ENCODE results near the gene EFR3B.
"Not testable (repeated sequence)": the region's sequence is repeated elsewhere in the genome, so short reads cannot be mapped to it uniquely, and the experiment has no call there.

EFR3B gene

DNA sequence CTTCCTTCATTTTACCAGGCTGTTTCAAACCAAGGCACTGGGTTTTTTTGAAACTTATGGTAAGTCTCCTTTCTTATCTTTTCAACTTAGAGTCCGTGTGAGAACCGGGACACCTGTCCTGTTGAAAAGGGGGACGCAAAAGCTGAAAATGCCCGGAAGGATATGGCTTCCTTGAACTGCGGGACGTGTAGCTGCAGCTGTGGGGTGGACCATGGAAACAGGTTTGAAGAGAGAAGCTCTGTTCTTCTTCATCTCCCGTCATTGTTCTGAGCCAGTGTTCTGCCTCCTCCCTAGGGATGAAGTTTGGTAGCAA is 40.6 kb upstream of the EFR3B start:
- in situ Hi-C loops (cut with HindIII; ENCODE audit: low sequenced_read_pairs): no loop called here

DNA sequence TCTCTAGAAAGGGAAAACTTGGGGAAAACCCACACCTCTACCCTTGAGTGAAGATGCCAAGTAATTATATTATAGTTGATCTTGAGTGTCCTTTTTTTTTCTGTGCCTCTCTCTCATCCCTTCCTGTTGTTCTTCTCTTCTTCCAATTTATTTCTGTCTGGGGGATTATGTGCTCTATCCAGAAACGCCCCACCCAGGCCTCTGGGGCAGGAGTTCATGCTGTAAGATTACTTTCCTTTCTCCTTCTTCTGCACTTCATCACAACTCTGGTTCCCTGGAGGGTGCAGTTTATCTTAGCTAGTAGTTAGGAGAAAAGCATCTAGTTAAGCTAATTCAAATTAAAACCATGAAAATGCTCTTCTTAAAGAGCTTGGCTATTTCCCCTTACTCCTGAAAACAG is 39.8 kb upstream of the EFR3B start:
- DNase-seq (ENCODE audit: low read depth): no peak
- H3K4me3 ChIP-seq (ENCODE audit: low read depth, low read length): no peak overlapping the region
- in situ Hi-C loops (cut with HindIII; ENCODE audit: low sequenced_read_pairs): no loop called here
- TF ChIP-seq, protein P1, sequence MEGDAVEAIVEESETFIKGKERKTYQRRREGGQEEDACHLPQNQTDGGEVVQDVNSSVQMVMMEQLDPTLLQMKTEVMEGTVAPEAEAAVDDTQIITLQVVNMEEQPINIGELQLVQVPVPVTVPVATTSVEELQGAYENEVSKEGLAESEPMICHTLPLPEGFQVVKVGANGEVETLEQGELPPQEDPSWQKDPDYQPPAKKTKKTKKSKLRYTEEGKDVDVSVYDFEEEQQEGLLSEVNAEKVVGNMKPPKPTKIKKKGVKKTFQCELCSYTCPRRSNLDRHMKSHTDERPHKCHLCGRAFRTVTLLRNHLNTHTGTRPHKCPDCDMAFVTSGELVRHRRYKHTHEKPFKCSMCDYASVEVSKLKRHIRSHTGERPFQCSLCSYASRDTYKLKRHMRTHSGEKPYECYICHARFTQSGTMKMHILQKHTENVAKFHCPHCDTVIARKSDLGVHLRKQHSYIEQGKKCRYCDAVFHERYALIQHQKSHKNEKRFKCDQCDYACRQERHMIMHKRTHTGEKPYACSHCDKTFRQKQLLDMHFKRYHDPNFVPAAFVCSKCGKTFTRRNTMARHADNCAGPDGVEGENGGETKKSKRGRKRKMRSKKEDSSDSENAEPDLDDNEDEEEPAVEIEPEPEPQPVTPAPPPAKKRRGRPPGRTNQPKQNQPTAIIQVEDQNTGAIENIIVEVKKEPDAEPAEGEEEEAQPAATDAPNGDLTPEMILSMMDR (IDR thresholded peaks at IDR 0.05; ENCODE audit: low read depth, low read length, missing control alignments): no peak

More for the DNA sequence above, 40.6 kb upstream of the EFR3B start:
- TF ChIP-seq, protein P1 (IDR thresholded peaks at IDR 0.05; ENCODE audit: low read depth, low read length, missing control alignments): no peak
- H3K4me3 ChIP-seq (ENCODE audit: low read depth, low read length): no peak overlapping the region
- DNase-seq (ENCODE audit: low read depth): no peak

DNA sequence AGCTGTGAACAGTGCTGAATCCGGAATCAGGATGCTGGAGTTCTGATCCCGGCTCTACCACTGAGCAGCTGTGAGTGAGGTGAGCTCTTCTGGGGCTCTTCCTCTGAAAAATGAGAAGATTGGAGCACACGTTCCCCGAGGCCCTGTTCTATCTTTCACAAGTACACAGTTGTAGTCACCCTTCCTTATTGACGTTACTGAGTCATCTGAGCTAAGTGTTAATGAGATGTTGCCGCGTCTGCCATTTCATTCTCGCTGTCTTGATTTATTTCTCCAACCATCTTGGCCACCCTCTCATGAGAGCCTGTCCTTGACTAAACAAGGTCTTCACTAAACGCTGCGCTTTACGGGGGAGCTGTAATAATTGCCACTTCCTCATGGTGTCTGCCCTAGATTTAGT is 31.9 kb upstream of the EFR3B start:
- no peak overlapping the region for H3K4me3 ChIP-seq (ENCODE audit: low read depth, low read length)
- DNase-seq (ENCODE audit: low read depth): no peak
- in situ Hi-C loops (cut with HindIII; ENCODE audit: low sequenced_read_pairs): no loop called here
- TF ChIP-seq, protein P1 (IDR thresholded peaks at IDR 0.05; ENCODE audit: low read depth, low read length, missing control alignments): no peak

DNA sequence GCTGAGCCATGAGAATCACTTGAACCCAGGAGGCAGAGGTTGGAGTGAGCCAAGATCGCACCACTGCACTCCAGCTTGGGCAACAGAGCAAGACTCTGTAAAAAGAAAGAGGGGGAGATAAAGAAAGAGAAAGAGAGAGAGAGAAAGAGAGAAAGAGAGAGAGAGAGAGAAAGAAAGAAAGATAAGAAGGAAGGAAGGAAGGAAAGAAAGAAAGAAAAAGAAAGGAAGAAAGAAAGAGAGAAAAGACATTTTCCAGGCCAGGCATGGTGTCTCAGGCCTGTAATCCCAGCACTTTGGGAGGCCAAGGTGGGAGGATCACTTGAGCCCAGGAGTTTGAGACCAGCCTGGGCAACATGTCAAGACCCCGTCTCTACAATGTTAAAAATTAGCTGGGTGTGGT is 30.5 kb upstream of the EFR3B start:
- in situ Hi-C loops (cut with HindIII; ENCODE audit: low sequenced_read_pairs); H3K4me3 ChIP-seq (ENCODE audit: low read depth, low read length); DNase-seq (ENCODE audit: low read depth): not testable (repeated sequence)

DNA sequence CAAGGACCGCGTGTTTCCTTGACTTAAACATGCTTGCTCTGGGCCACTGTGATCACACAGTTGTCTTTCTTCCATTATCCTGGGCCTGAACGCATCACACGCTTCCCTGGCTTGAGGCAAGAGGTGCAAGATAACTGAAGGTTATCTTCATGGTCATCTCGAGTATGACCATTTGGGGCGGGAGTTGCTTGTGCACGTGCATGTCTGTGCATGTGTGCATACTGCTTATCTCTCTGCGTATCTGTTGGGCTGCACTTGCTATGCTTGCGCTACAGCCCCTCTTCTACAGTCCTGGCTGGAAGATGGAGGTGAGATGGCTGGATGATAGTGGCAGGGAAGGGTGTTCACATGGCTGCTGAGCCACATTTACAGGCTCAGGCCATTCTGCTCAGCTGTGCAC is 27.2 kb upstream of the EFR3B start:
- in situ Hi-C loops (cut with HindIII; ENCODE audit: low sequenced_read_pairs): no loop called here
- no peak for DNase-seq (ENCODE audit: low read depth)
- TF ChIP-seq, protein P1 (IDR thresholded peaks at IDR 0.05; ENCODE audit: low read depth, low read length, missing control alignments): no peak
- no peak overlapping the region for H3K4me3 ChIP-seq (ENCODE audit: low read depth, low read length)

DNA sequence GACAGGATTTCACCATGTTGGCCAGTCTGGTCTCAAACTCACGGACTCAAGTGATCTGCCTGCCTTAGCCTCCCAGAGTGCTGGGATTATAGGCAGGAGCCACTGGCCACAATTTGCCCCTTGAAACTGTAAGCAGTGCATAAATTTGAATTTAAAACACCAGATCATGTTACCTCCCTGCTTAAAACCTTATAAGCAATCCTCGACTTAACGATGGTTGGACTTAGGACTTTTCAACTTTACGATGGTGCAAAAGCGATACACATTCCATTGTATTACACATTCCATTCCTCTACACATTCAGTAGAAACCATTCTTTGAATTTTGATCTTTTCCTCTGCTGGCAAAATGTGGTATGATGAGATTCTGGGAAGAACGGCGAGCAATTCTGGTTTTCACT is 23.2 kb upstream of the EFR3B start:
- in situ Hi-C loops (cut with HindIII; ENCODE audit: low sequenced_read_pairs): no loop called here
- no peak overlapping the region for H3K4me3 ChIP-seq (ENCODE audit: low read depth, low read length)
- TF ChIP-seq, protein P1 (IDR thresholded peaks at IDR 0.05; ENCODE audit: low read depth, low read length, missing control alignments): no peak
- DNase-seq (ENCODE audit: low read depth): no peak

DNA sequence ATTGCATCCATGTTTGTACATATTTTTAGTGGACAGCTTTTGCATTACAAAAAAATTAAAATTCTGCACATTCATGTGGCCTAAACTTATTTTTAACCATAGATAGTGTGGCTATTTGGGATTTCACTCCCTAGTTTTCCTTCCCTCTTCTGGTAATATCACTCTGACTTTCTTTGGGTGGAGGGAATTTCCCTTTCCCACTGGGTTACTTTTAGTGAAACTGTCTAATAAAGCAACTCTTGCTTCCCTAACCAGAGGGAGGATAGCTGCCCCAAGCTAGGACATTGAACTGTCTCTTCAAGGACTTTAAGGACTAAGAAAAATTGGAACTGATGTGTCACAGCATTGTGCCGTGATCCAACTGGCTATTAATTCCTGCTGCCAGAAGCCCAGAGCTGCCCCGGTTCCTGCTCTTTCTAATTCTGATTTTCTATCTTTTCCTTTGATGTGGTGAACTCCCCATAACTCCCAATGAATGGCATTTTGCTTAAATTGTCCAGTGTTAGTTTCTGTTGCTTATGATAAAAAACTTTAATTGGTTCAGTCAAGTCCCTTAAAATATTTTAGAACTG is 20.0 kb upstream of the EFR3B start:
- TF ChIP-seq, protein P1 (IDR thresholded peaks at IDR 0.05; ENCODE audit: low read depth, low read length, missing control alignments): no peak
- in situ Hi-C loops (cut with HindIII; ENCODE audit: low sequenced_read_pairs): no loop called here

More for the DNA sequence above, 20.0 kb upstream of the EFR3B start:
- H3K4me3 ChIP-seq (ENCODE audit: low read depth, low read length): no peak overlapping the region
- DNase-seq (ENCODE audit: low read depth): no peak
